IMR-90 (cell line): ENCODE results near the gene RPS25. TPM values are rescaled to one million over a fixed set of nuclear protein-coding genes. Genes with fewer than 3 reads are reported as not detected.

ENCODE experiments used
- ATAC-seq: fragments of 200-7000 bp; cut with Tn5 transposase; 2 replicates; pipeline ENCODE4 v1.9.1; 2020; ENCODE audit warnings: low read depth, mild to moderate bottlenecking, moderate library complexity
- BruUV-seq: library from RNA; stranded (reverse); fragments of 400-500 nt; replicated peaks from 2 replicates; lab custom pipeline; 2021; lab: Mats Ljungman, UMichigan
- CTCF ChIA-PET: fragments of 300-600 bp; formaldehyde crosslinking; extraction: SDS; loops from one replicate; lab custom pipeline; 2021; ENCODE audit warnings: antibody characterized with exemption; lab: Yijun Ruan, JAX
- POLR2A ChIA-PET: fragments of 300-600 bp; sonication (Branson Sonifier 250); formaldehyde crosslinking; loops from one replicate; lab custom pipeline; 2022; ENCODE audit warnings: antibody characterized with exemption; ENCODE audit not compliant: unreplicated experiment; lab: Charles Lee
- DNase-seq: peaks from one replicate; pipeline ENCODE4 v3.0.0; 2013
- H2AFZ ChIP-seq: replicated peaks from 2 replicates; pipeline ENCODE3; 2013; ENCODE audit warnings: low read length, mild to moderate bottlenecking; ENCODE audit not compliant: poor library complexity
- H2AK5ac ChIP-seq: 2 replicates; pipeline ENCODE4 v1.6.1; 2013; ENCODE audit warnings: low read depth, low read length, inconsistent platforms
- H2AK9ac ChIP-seq: replicated peaks from 2 replicates; pipeline ENCODE3; 2013; ENCODE audit warnings: mild to moderate bottlenecking, low read depth, low read length, moderate library complexity; ENCODE audit not compliant: poor library complexity
- H2BK120ac ChIP-seq: 2 replicates; pipeline ENCODE4 v1.6.1; 2013; ENCODE audit warnings: low read depth, low read length, inconsistent platforms
- H2BK15ac ChIP-seq: 3 replicates; pipeline ENCODE4 v1.6.1; 2013; ENCODE audit warnings: low read depth, low read length, inconsistent platforms
- H2BK20ac ChIP-seq: 2 replicates; pipeline ENCODE4 v1.6.1; 2013; ENCODE audit warnings: low read depth, mild to moderate bottlenecking, inconsistent platforms, low read length, moderate library complexity
- H2BK5ac ChIP-seq: 2 replicates; pipeline ENCODE4 v1.6.1; 2013; ENCODE audit warnings: mild to moderate bottlenecking, low read depth, low read length, inconsistent platforms; ENCODE audit not compliant: poor library complexity, severe bottlenecking
- H3K14ac ChIP-seq: replicated peaks from 2 replicates; pipeline ENCODE4 v1.6.1; 2013; ENCODE audit warnings: low read depth, low read length, inconsistent platforms
- H3K18ac ChIP-seq: 2 replicates; pipeline ENCODE4 v1.6.1; 2013; ENCODE audit warnings: low read depth, low read length, control low read depth
- H3K23ac ChIP-seq: 2 replicates; pipeline ENCODE4 v1.6.1; 2013; ENCODE audit warnings: low read depth, low read length, inconsistent platforms
- H3K27ac ChIP-seq: 2 replicates; pipeline ENCODE4 v1.5.1; 2013; ENCODE audit warnings: mild to moderate bottlenecking, control low read depth, low read length; ENCODE audit not compliant: insufficient read depth
- H3K27me3 ChIP-seq: 2 replicates; pipeline ENCODE4 v1.6.1; 2013; ENCODE audit warnings: low read length; ENCODE audit not compliant: control insufficient read depth, insufficient read depth
- H3K36me3 ChIP-seq: 2 replicates; pipeline ENCODE4 v1.6.1; 2013; ENCODE audit warnings: low read length, mixed read lengths; ENCODE audit not compliant: control insufficient read depth, insufficient read depth
- H3K4ac ChIP-seq: 2 replicates; pipeline ENCODE4 v1.6.1; 2013; ENCODE audit warnings: low read depth, low read length, inconsistent platforms
- H3K4me1 ChIP-seq: 2 replicates; pipeline ENCODE4 v1.6.1; 2013; ENCODE audit warnings: low read length, mixed read lengths; ENCODE audit not compliant: control insufficient read depth, insufficient read depth
- H3K4me2 ChIP-seq: 2 replicates; pipeline ENCODE4 v1.6.1; 2013; ENCODE audit warnings: low read depth, mild to moderate bottlenecking, control low read depth, low read length, moderate library complexity
- H3K4me3 ChIP-seq: 2 replicates; pipeline ENCODE4 v1.5.1; 2013; ENCODE audit warnings: low read depth, mild to moderate bottlenecking, control low read depth, low read length, moderate library complexity; ENCODE audit not compliant: insufficient read depth
- H3K56ac ChIP-seq: 2 replicates; pipeline ENCODE4 v1.6.1; 2013; ENCODE audit warnings: low read length, inconsistent platforms; ENCODE audit not compliant: insufficient read depth; ENCODE audit errors: extremely low read depth
- H3K79me1 ChIP-seq, 2 experiments: 2 replicates each; pipeline ENCODE4 v1.6.1; 2013; ENCODE audit warnings: low read length in 2 of 2, inconsistent platforms in 1 of 2, low read depth in 1 of 2
- H3K9ac ChIP-seq: 2 replicates; pipeline ENCODE4 v1.6.1; 2013; ENCODE audit warnings: low read depth, low read length, control low read depth
- H3K9me1 ChIP-seq: 2 replicates; pipeline ENCODE4 v1.6.1; 2013; ENCODE audit warnings: low read length, inconsistent platforms; ENCODE audit not compliant: insufficient read depth
- H3K9me3 ChIP-seq: 2 replicates; pipeline ENCODE4 v1.6.1; 2013; ENCODE audit warnings: low read length; ENCODE audit not compliant: control insufficient read depth, insufficient read depth
- H4K20me1 ChIP-seq: 2 replicates; pipeline ENCODE4 v1.6.1; 2013; ENCODE audit warnings: low read length, inconsistent platforms; ENCODE audit not compliant: insufficient read depth
- H4K5ac ChIP-seq: 2 replicates; pipeline ENCODE4 v1.6.1; 2013; ENCODE audit warnings: mild to moderate bottlenecking, low read depth, low read length, control low read depth
- H4K8ac ChIP-seq, 2 experiments: 2 replicates each; pipeline ENCODE4 v1.6.1; 2013; ENCODE audit warnings: low read depth in 2 of 2, low read length in 2 of 2, control low read depth in 1 of 2, inconsistent platforms in 1 of 2
- H4K91ac ChIP-seq: 2 replicates; pipeline ENCODE4 v1.6.1; 2013; ENCODE audit warnings: low read depth, low read length, inconsistent platforms; ENCODE audit not compliant: insufficient read depth
- BHLHE40 ChIP-seq: fragments of 150-350 bp; IDR thresholded peaks from 2 replicates; pipeline ENCODE4 v1.6.1; 2016; ENCODE audit warnings: mild to moderate bottlenecking, low read depth, low read length
- CEBPB ChIP-seq: IDR thresholded peaks from 2 replicates; pipeline ENCODE4 v1.6.1; 2012; ENCODE audit warnings: low read depth, low read length, improper control_type of control experiment
- CHD1 ChIP-seq: IDR thresholded peaks from 2 replicates; pipeline ENCODE4 v1.6.1; 2012; ENCODE audit warnings: low read depth, low read length, improper control_type of control experiment
- FOS ChIP-seq: fragments of 150-350 bp; IDR thresholded peaks from 2 replicates; pipeline ENCODE4 v1.6.1; 2016; ENCODE audit warnings: low read depth, low read length
- MAFK ChIP-seq: IDR thresholded peaks from 2 replicates; pipeline ENCODE4 v1.6.1; 2012; ENCODE audit warnings: low read depth, low read length, improper control_type of control experiment
- MAZ ChIP-seq: IDR thresholded peaks from 2 replicates; pipeline ENCODE4 v1.6.1; 2012; ENCODE audit warnings: low read depth, mild to moderate bottlenecking, low read length, improper control_type of control experiment, moderate library complexity, borderline replicate concordance
- MXI1 ChIP-seq: IDR thresholded peaks from 2 replicates; pipeline ENCODE4 v1.6.1; 2012; ENCODE audit warnings: low read depth, mild to moderate bottlenecking, low read length, moderate library complexity, borderline replicate concordance
- NFE2L2 ChIP-seq: fragments of 150-350 bp; IDR thresholded peaks from 2 replicates; pipeline ENCODE4 v1.6.1; 2016; ENCODE audit warnings: low read depth, mild to moderate bottlenecking, low read length
- RAD21 ChIP-seq: IDR thresholded peaks from 2 replicates; pipeline ENCODE4 v1.6.1; 2012; ENCODE audit warnings: low read length, improper control_type of control experiment
- RCOR1 ChIP-seq: IDR thresholded peaks from 2 replicates; pipeline ENCODE4 v1.6.1; 2012; ENCODE audit warnings: mild to moderate bottlenecking, low read length, improper control_type of control experiment; ENCODE audit not compliant: insufficient replicate concordance
- RFX5 ChIP-seq: IDR thresholded peaks from 2 replicates; pipeline ENCODE4 v1.8.0; 2012; ENCODE audit warnings: low read depth, mild to moderate bottlenecking, low read length, moderate library complexity
- SMC3 ChIP-seq: fragments of 150-350 bp; IDR thresholded peaks from 2 replicates; pipeline ENCODE4 v1.6.1; 2016; ENCODE audit warnings: low read depth, mild to moderate bottlenecking, antibody characterized with exemption, low read length, moderate library complexity
- WGBS, 2 experiments: methylation state at CpG; one replicate each; pipeline versions ENCODE4 v1.1.5 to v1.1.7; 2013; ENCODE audit warnings: missing lambda C conversion rate in 2 of 2; ENCODE audit not compliant: insufficient read length in 1 of 2; ENCODE audit errors: extremely low coverage in 2 of 2; 5-methylcytosine and 5-hydroxymethylcytosine counted together
- dilution Hi-C: fragments of 300-500 bp; cut with HindIII; formaldehyde crosslinking; loops from one replicate; pipeline ENCODE4 v1.14.3; 2018; ENCODE audit warnings: low sequenced_read_pairs; ENCODE audit not compliant: unreplicated experiment
- in situ Hi-C: fragments of 300-500 bp; cut with MboI; formaldehyde crosslinking; loops from 3 replicates; pipeline ENCODE4 v1.14.3; 2019; ENCODE audit warnings: low sequenced_read_pairs, inconsistent platforms, mixed read lengths
- intact Hi-C: fragments of 100-400 bp; cut with micrococcal nuclease; formaldehyde crosslinking; loops from 2 replicates; pipeline ENCODE4 v1.10.0; 2022
- polyA plus RNA-seq, 3 experiments: library from polyadenylated mRNA; depleted of rRNA; stranded (reverse); fragments of >200 nt; gene quantifications; 2 replicates each; pipeline ENCODE4 v1.2.3, GENCODE V29; 2012; ENCODE audit warnings: low replicate concordance in 1 of 3
- total RNA-seq: library from RNA; depleted of rRNA; stranded (reverse); fragments of >200 nt; gene quantifications from 2 replicates; pipeline ENCODE4 v1.2.3, GENCODE V29; 2012
- TF ChIP-seq, protein P1 (sequence below): fragments of 150-350 bp; IDR thresholded peaks from 2 replicates; pipeline ENCODE4 v1.6.1; 2016; ENCODE audit warnings: low read depth, mild to moderate bottlenecking, low read length, moderate library complexity, borderline replicate concordance
- TF ChIP-seq, protein P2 (sequence below): conservative IDR thresholded peaks from 2 replicates; pipeline ENCODE4 v1.5.1; 2012; ENCODE audit warnings: mild to moderate bottlenecking, low read depth, low read length, improper control_type of control experiment
- TF ChIP-seq, protein P3 (sequence below): fragments of 150-350 bp; IDR thresholded peaks from 2 replicates; pipeline ENCODE4 v1.6.1; 2017; ENCODE audit warnings: mild to moderate bottlenecking, antibody characterized with exemption, low read length, low read depth

RPS25 gene
- total and polyA plus RNA-seq, 2 of the 4 experiments (the other 2 are of a cell fraction), result 727 to 905 TPM

DNA sequence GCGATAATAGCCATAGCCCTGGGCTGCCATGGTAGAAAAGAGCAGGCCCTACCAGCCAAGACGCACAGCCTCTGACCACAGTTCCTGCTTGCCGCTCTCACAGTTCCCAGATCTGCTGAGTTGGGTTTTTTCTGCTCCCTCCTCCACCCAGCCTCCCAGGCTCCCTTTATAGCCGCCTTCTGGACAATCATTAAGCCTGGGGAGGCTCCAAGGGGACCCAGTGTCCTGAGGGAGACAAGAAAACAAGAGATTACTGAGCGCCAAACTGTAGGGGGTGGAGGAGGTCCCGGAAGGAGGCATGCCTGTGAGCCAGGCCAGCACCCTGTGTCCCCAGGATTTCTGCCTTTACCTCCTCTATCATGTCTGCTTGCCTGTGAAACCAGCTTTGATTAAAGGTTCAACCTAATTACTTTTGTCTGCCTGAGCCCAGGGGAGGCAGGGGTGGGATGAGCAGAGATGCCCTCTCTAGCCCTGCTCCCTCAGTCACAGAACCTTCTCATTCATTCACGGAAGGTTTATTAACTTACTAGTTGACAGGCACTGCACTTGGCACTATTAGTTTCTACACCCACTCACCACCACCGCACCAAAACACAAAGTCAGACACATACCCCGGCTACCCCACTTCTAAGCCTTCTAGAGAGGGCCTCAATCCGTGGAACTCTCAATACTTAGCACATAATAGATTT, 11.3 kb upstream of the RPS25 start:
- 33% methylated on average over 1 of the region's 10 CpGs; no CpG with 5 or more reads in 1 of the 2 experiments for WGBS, 2 experiments
- Histone ChIP-seq H2BK20ac (no peak overlapping the region), H4K5ac (no peak overlapping the region), H2BK15ac (no peak overlapping the region), H3K79me1 (peaks cover 6 to 26% of the 10 kb centered on the region in 2 experiments; a peak in 3 of 4 replicates), H4K91ac (no peak overlapping the region), H2AK9ac (peak overlapping the region; percentile 77), H2AFZ (peak overlapping the region; percentile 53), H3K27me3 (no peaks in the 10 kb centered on the region), H3K4me3 (no peak overlapping the region), H3K27ac (no peak overlapping the region), H4K20me1 (no peaks in the 10 kb centered on the region; the same call in 1 of the 2 replicates), H4K8ac (no peak overlapping the region), H2BK5ac (no peak overlapping the region), H2AK5ac (no peak overlapping the region), H3K56ac (no peak overlapping the region), H3K4me2 (peak overlapping the region; percentile 76), H3K18ac (no peak overlapping the region), H3K9me3 (no peaks in the 10 kb centered on the region), H3K4ac (no peak overlapping the region; the same call in 1 of the 2 replicates), H3K9me1 (no peaks in the 10 kb centered on the region; the same call in 1 of the 2 replicates), H3K36me3 (peaks cover 12% of the 10 kb centered on the region), H3K4me1 (no peaks in the 10 kb centered on the region), H2BK120ac (no peak overlapping the region), H3K14ac (peak overlapping the region; percentile 15; the same call in 1 of the 2 replicates), H3K23ac (peak overlapping the region; percentile 51; the same call in 1 of the 2 replicates), H3K9ac (no peak overlapping the region)
- intact Hi-C loops, result no loop called here
- ChIA-PET POLR2A (no interaction called here), CTCF (no interaction called here)
- in situ Hi-C loops, result no loop called here
- ATAC-seq (no peak), DNase-seq (no peak)
- BruUV-seq, result no TSS peak
- dilution Hi-C loops, result no loop called here
- no peak for TF ChIP-seq MAFK
- TF ChIP-seq CEBPB, result no peak
- TF ChIP-seq, protein P1, sequence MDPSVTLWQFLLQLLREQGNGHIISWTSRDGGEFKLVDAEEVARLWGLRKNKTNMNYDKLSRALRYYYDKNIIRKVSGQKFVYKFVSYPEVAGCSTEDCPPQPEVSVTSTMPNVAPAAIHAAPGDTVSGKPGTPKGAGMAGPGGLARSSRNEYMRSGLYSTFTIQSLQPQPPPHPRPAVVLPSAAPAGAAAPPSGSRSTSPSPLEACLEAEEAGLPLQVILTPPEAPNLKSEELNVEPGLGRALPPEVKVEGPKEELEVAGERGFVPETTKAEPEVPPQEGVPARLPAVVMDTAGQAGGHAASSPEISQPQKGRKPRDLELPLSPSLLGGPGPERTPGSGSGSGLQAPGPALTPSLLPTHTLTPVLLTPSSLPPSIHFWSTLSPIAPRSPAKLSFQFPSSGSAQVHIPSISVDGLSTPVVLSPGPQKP, result no peak
- TF ChIP-seq, protein P2, sequence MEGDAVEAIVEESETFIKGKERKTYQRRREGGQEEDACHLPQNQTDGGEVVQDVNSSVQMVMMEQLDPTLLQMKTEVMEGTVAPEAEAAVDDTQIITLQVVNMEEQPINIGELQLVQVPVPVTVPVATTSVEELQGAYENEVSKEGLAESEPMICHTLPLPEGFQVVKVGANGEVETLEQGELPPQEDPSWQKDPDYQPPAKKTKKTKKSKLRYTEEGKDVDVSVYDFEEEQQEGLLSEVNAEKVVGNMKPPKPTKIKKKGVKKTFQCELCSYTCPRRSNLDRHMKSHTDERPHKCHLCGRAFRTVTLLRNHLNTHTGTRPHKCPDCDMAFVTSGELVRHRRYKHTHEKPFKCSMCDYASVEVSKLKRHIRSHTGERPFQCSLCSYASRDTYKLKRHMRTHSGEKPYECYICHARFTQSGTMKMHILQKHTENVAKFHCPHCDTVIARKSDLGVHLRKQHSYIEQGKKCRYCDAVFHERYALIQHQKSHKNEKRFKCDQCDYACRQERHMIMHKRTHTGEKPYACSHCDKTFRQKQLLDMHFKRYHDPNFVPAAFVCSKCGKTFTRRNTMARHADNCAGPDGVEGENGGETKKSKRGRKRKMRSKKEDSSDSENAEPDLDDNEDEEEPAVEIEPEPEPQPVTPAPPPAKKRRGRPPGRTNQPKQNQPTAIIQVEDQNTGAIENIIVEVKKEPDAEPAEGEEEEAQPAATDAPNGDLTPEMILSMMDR, result no peak
- TF ChIP-seq CHD1, result no peak
- TF ChIP-seq RCOR1, result no peak
- no peak for TF ChIP-seq MXI1
- TF ChIP-seq MAZ, result no peak
- TF ChIP-seq NFE2L2, result no peak
- TF ChIP-seq, protein P3, sequence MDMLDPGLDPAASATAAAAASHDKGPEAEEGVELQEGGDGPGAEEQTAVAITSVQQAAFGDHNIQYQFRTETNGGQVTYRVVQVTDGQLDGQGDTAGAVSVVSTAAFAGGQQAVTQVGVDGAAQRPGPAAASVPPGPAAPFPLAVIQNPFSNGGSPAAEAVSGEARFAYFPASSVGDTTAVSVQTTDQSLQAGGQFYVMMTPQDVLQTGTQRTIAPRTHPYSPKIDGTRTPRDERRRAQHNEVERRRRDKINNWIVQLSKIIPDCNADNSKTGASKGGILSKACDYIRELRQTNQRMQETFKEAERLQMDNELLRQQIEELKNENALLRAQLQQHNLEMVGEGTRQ, result no peak
- no peak for TF ChIP-seq RFX5
- no peak for TF ChIP-seq RAD21
- no peak for TF ChIP-seq BHLHE40
- TF ChIP-seq FOS, result no peak
- TF ChIP-seq SMC3, result no peak
